ENCODE results near the gene BSND.

BSND gene

GRCh38 chr1:54975356-54976108, 23.2 kb upstream of the BSND start:
- DNase-seq (ENCODE audit: low spot score): no peak

- no peak for DNase-seq (ENCODE audit: low spot score)
Observed at GRCh38 chr1:54976747-54977146, 22.0 kb upstream of the BSND start.

GRCh38 chr1:54977533-54978297, 21.0 kb upstream of the BSND start:
- no peak for DNase-seq (ENCODE audit: low spot score)

- DNase-seq (ENCODE audit: low spot score): no peak
Observed at GRCh38 chr1:54978528-54979326, 20.0 kb upstream of the BSND start.

GRCh38 chr1:54979327-54979891, 19.3 kb upstream of the BSND start:
- DNase-seq (ENCODE audit: low spot score): no peak

- no peak for DNase-seq (ENCODE audit: low spot score)
Observed at GRCh38 chr1:54980046-54980527, 18.6 kb upstream of the BSND start.

- no peak for DNase-seq (ENCODE audit: low spot score)
Observed at GRCh38 chr1:54980528-54981241, 18.0 kb upstream of the BSND start, which contains the start of gene TMEM61. TMEM61 (plus strand) TSS chr1:54980628; CDS start chr1:54981066, 438 bp downstream.

- peak; percentile 1 for DNase-seq (ENCODE audit: low spot score)
Observed at GRCh38 chr1:54981466-54981865, 17.3 kb upstream of the BSND start.

- DNase-seq (ENCODE audit: low spot score): no peak
Observed at GRCh38 chr1:54982739-54983138, 16.0 kb upstream of the BSND start.

- DNase-seq (ENCODE audit: low spot score): no peak
Observed at GRCh38 chr1:54984131-54984842, 14.4 kb upstream of the BSND start.

- DNase-seq (ENCODE audit: low spot score): no peak
Observed at GRCh38 chr1:54985556-54985955, 13.2 kb upstream of the BSND start.

- no peak for DNase-seq (ENCODE audit: low spot score)
Observed at GRCh38 chr1:54986025-54986424, 12.7 kb upstream of the BSND start.

GRCh38 chr1:54986533-54986932, 12.2 kb upstream of the BSND start:
- no peak for DNase-seq (ENCODE audit: low spot score)

GRCh38 chr1:54987427-54987826, 11.3 kb upstream of the BSND start:
- no peak for DNase-seq (ENCODE audit: low spot score)

GRCh38 chr1:54987919-54988705, 10.6 kb upstream of the BSND start:
- peak; percentile 59 for DNase-seq (ENCODE audit: low spot score)

GRCh38 chr1:54988975-54989374, 9.8 kb upstream of the BSND start:
- DNase-seq (ENCODE audit: low spot score): no peak

GRCh38 chr1:54989473-54989872, 9.3 kb upstream of the BSND start:
- no peak for DNase-seq (ENCODE audit: low spot score)

GRCh38 chr1:54989968-54990810, 8.5 kb upstream of the BSND start:
- DNase-seq (ENCODE audit: low spot score): no peak

- DNase-seq (ENCODE audit: low spot score): no peak
Observed at GRCh38 chr1:54990916-54991315, 7.8 kb upstream of the BSND start.

All from hepatic stellate cell (primary cell).